Measurements from ENCODE around the gene TCF20. TPM values are rescaled to one million over a fixed set of nuclear protein-coding genes. Genes with fewer than 3 reads are reported as not detected.

TCF20 gene
- total RNA-seq, 2 experiments from 2014 or later, result 58.7 to 58.9 TPM

DNA sequence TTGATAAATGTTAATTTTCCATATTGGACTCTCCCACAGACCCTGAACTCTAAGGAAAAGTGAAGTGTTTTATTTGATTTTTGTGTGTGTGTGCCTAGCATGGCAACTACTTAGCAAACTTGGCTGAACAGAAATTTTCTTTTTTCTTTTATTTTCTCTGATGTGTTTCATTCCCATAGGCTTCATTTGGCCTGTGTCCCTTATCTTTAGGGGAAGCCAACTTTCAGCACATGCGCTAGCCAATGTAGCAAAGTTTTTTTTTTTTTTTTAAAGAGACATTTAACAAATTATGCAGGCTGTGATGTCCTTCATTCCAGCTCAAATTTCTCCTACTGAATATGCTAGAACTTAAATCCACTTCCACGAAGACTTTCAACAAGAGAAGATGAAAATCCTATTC lies 14.2 kb downstream of the TCF20 start:
- no peaks in the 10 kb centered on the region for H3K9me3 Mint-ChIP-seq
- ATAC-seq (no peak), DNase-seq (no peak)
- H3K27ac Mint-ChIP-seq, result no peak overlapping the region
- H3K36me3 Mint-ChIP-seq (ENCODE audit: low read depth), result peaks cover 4% of the 10 kb centered on the region
- peaks cover 59% of the 10 kb centered on the region for H3K4me1 Mint-ChIP-seq (ENCODE audit: low read depth)
- intact Hi-C loops (cut with micrococcal nuclease), result no loop called here
- no peaks in the 10 kb centered on the region for H3K27me3 Mint-ChIP-seq
- no peak overlapping the region for H3K4me3 Mint-ChIP-seq
- POLR2A ChIA-PET, result no interaction called here
- TF ChIP-seq, protein P1, sequence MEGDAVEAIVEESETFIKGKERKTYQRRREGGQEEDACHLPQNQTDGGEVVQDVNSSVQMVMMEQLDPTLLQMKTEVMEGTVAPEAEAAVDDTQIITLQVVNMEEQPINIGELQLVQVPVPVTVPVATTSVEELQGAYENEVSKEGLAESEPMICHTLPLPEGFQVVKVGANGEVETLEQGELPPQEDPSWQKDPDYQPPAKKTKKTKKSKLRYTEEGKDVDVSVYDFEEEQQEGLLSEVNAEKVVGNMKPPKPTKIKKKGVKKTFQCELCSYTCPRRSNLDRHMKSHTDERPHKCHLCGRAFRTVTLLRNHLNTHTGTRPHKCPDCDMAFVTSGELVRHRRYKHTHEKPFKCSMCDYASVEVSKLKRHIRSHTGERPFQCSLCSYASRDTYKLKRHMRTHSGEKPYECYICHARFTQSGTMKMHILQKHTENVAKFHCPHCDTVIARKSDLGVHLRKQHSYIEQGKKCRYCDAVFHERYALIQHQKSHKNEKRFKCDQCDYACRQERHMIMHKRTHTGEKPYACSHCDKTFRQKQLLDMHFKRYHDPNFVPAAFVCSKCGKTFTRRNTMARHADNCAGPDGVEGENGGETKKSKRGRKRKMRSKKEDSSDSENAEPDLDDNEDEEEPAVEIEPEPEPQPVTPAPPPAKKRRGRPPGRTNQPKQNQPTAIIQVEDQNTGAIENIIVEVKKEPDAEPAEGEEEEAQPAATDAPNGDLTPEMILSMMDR (IDR thresholded peaks at IDR 0.05), result no peak
- CTCF ChIA-PET, result no interaction called here

DNA sequence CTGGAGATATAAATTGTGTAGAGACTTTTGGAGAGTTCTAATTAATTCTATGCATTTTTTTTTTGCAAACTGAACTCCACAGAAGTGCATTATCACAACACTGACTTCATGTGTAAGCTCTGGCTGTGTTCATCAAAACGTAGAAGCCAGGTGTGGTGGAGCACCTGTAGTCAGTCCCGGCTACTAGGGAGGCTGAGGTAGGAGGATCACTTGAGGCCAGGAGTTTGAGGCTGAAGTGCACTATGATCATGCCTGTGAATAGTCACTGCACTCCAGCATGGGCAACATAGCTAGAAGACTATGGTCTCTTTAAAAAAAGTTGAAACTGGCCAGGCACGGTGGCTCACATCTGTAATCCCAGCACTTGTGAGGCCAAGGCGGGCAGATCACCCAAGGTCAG lies 20.6 kb downstream of the TCF20 start:
- peaks cover 14% of the 10 kb centered on the region for H3K36me3 Mint-ChIP-seq (ENCODE audit: low read depth)
- H3K27ac Mint-ChIP-seq, result no peak overlapping the region
- ATAC-seq (no peak), DNase-seq (no peak)
- no peak overlapping the region for H3K4me3 Mint-ChIP-seq
- H3K9me3 Mint-ChIP-seq, result no peaks in the 10 kb centered on the region
- H3K27me3 Mint-ChIP-seq, result no peaks in the 10 kb centered on the region
- peaks cover 29% of the 10 kb centered on the region for H3K4me1 Mint-ChIP-seq (ENCODE audit: low read depth)
- intact Hi-C loops (cut with micrococcal nuclease), result no loop called here
- TF ChIP-seq, protein P1 (IDR thresholded peaks at IDR 0.05), result no peak
- POLR2A ChIA-PET, result interaction anchor here (0.6 kb wide), 1 partner anchor 127 kb away, joined by 4 read pairs; no protein-coding TSS in a partner anchor
- CTCF ChIA-PET, result interaction anchor here (1.6 kb wide), 1 partner anchor 80 kb away, joined by 9 read pairs; no protein-coding TSS in a partner anchor

DNA sequence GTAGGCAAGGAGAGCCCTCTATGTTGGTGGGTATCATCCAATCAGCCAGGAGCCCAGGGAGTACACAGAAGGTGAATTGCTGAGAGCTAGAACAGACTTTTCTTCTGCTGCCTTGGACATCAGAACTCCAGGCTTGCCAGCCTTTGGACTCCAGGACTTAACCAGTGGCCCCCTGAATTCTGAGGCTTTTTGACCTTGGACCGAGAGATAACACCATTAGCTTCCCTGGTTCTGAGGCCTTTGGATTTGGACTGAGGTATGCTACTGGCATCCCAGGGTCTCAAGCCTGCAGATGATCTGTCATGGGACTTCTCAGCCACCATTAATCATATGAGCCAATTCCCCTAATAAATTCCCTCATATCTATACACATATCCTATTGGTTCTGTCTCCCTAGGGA lies 21.5 kb downstream of the TCF20 start:
- H3K27ac Mint-ChIP-seq, result no peak overlapping the region
- no peaks in the 10 kb centered on the region for H3K27me3 Mint-ChIP-seq
- no peak for ATAC-seq
- H3K9me3 Mint-ChIP-seq, result no peaks in the 10 kb centered on the region
- no peak for DNase-seq
- TF ChIP-seq, protein P1 (IDR thresholded peaks at IDR 0.05), result no peak
- H3K4me3 Mint-ChIP-seq, result no peak overlapping the region
- intact Hi-C loops (cut with micrococcal nuclease), result no loop called here
- ChIA-PET POLR2A (no interaction called here), CTCF (interaction anchor here (1.6 kb wide), 1 partner anchor 79 kb away, joined by 9 read pairs; no protein-coding TSS in a partner anchor)
- peaks cover 29% of the 10 kb centered on the region for H3K4me1 Mint-ChIP-seq (ENCODE audit: low read depth)
- peaks cover 15% of the 10 kb centered on the region for H3K36me3 Mint-ChIP-seq (ENCODE audit: low read depth)

DNA sequence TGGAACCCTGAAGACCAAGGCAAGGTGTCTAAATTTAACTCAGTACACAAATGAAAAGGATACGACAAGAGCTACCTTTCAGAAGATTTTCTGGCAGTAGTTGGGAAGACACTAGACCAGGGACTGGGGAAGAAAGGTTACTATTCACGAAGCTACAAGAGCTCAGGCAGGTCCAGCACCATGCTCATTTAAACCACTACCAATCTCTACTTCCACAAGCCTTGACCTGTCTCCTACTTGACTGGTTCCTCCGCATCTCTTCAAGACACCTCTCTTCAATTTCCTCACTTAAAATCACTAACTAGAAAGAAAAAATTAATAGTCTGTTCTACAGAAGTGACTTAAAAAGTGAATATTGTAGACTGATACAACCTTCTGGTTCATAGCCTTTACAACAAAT lies 22.9 kb downstream of the TCF20 start:
- intact Hi-C loops (cut with micrococcal nuclease), result no loop called here
- no peaks in the 10 kb centered on the region for H3K27me3 Mint-ChIP-seq

DNA sequence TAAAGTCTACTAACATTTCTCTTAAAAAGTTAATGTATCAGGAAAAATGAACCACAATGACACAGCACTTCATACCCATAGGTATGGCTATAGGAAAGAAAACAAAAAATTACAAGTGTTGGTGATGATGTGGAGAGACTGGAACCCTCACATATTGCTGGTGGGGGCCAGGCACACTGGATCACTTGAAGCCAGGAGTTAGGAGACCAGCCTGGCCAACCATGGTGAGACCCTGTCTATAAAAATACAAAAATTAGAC lies 26.7 kb downstream of the TCF20 start:
- Mint-ChIP-seq H3K4me3 (no peak overlapping the region), H3K36me3 (ENCODE audit: low read depth) (peaks cover 12% of the 10 kb centered on the region), H3K27me3 (no peaks in the 10 kb centered on the region), H3K27ac (peak overlapping the region; percentile 32), H3K4me1 (ENCODE audit: low read depth) (peaks cover 26% of the 10 kb centered on the region), H3K9me3 (no peaks in the 10 kb centered on the region)
- ChIA-PET POLR2A (no interaction called here), CTCF (no interaction called here)
- DNase-seq, result no peak
- TF ChIP-seq, protein P1 (IDR thresholded peaks at IDR 0.05), result no peak
- intact Hi-C loops (cut with micrococcal nuclease), result no loop called here
- ATAC-seq, result no peak

More for the DNA sequence above, 22.9 kb downstream of the TCF20 start:
- ATAC-seq (no peak), DNase-seq (no peak)
- no peak overlapping the region for H3K4me3 Mint-ChIP-seq
- H3K27ac Mint-ChIP-seq, result no peak overlapping the region
- H3K9me3 Mint-ChIP-seq, result no peaks in the 10 kb centered on the region
- POLR2A ChIA-PET, result no interaction called here
- CTCF ChIA-PET, result no interaction called here
- TF ChIP-seq, protein P1 (IDR thresholded peaks at IDR 0.05), result no peak
- H3K4me1 Mint-ChIP-seq (ENCODE audit: low read depth), result peaks cover 33% of the 10 kb centered on the region
- peaks cover 15% of the 10 kb centered on the region for H3K36me3 Mint-ChIP-seq (ENCODE audit: low read depth)

All from activated CD8-positive, alpha-beta T cell treated with anti-CD3 and anti-CD28 coated beads for 36 hours (primary cell).